Measurements from ENCODE around the gene ARHGEF18.

ARHGEF18 gene

GRCh38 chr19:7386308-7386707, 37.6 kb downstream of the ARHGEF18 start:
- FAIRE-seq = no peak

DNA sequence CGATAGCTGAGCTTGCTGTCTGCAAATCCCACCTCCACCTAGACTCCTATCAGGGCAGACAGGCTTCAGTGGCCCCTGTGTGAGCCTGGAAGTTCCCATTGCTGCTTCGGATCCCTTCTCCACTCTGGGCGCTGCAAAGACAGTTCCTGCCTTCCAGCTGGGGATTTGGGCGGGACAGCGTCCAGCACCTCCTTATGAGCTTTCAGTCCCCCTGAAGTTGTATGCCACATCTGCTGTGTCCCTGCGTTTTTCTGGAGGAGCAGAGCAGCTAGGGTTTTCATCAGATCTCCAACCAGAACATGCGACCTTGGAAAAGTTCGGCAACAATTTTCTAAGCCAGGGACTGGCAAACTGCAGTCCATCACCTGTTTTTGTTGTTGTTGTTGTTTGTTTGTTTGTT, 38.0 kb downstream of the ARHGEF18 start:
- no peak for FAIRE-seq

DNA sequence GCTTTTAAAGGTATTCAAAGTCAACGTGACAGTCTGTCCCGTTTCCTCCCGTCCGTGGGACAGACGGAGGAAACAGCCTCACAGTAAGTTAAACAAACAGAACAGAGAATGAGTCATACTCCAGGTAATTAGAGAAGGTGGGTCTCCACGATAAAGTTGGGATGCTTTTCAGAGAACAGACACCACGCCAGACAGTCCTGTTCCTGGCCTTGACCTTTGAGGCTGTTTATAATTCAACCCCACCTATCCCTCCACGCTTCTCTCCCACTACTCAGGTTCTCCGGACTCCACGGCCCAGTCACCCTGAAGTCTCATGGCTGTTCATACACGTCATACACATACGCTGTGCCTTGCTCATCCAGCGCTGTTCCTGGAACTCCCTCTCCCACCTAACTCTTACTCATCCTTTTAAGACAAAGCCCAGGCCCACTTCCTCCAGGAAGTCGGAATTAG, 42.5 kb downstream of the ARHGEF18 start:
- FAIRE-seq = no peak

GRCh38 chr19:7393459-7393858, 44.7 kb downstream of the ARHGEF18 start:
- FAIRE-seq = no peak

DNA sequence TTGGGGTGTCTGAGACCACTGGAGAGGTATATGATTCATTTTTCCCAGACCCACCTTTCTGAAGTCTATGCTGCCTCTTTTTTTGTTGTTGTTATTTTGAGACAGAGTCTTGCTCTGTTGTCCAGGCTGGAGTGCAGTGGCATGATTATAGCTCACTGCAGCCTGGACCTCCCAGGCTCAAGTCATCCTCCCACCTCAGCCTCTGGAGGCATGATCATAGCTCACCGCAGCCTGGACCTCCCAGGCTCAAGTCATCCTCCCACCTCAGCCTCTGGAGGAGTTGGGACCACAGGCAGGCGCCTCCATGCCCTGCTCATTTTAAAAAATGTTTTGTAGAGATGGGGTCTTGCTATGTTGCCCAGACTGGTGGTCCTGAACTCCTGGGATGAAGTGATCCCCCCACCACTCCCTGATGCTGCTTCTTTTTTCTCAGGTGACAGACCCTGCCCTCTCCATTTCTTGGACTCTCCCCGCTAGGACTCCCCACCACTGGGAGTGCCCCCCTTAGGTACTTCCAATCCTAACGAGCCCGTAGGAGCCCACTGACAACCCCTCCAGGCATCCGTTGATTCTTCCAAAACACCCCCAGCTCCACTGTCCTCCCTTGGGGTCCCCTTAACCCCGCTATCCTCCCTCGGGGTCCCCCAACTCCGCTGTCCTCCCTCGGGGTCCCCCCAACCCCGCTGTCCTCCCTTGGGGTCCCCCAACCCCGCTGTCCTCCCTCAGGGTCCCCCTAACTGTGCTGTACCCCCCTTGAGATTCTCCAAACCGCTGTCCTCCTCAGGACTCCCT, 45.4 kb downstream of the ARHGEF18 start:
- no peak for FAIRE-seq

DNA sequence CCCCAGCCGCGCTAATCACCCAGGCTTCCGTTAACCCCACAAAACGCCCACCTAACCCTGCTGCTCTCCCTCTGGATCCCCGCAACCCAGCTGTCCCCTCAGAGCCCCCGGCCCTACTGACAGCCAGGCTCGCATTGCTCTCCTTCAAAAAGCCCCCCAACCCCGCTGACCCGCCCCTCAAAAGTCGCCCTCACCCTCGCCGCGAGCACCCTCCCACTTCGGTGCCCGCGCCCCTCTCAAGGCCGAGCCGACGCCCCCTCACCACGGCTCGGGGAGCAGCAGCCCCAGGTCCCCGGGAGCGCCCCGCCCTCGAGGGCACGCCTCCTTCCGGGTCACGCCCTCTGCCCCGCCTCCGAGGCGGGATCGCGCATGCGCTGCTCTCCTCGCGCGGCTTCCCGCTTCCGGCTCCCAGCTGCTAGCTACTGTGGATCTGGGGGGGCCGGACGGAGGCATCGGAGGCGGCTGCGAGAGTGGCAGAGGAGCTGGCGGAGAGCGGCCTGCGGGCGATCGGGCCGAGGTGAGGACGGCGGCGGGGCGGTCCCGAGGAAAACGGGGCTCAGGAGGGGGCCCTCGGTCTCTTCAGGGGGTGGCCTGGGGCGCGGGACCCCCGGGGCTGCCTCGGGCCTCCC, 46.1 kb downstream of the ARHGEF18 start:
- FAIRE-seq = no peak

GRCh38 chr19:7395360-7396066, 46.8 kb downstream of the ARHGEF18 start:
- FAIRE-seq = no peak

DNA sequence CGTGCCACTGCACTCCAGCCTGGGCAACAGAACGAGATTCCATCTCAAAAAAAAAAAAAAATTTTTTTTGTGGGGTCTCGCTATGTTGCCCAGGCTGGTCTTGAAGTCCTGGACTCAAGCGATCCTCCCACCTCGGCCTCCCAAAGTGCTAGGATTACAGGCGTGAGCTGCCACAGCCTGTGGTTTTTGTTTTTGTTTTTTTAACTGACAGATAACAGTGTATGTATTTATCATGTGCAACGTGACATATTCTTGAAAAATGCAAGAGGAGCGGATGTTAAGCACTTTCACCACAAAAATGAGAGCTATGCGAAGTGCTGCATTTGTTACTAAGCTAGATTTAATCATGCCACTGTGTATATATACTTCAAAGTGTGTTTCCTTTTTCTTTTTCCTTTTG, 49.0 kb downstream of the ARHGEF18 start:
- no peak for FAIRE-seq

Data from colon (tissue), 2 donors.